Stomach smooth muscle (tissue), 2 donors: ENCODE results near the gene SOBP.
"Not testable (repeated sequence)": the region's sequence is repeated elsewhere in the genome, so short reads cannot be mapped to it uniquely, and the experiment has no call there.

Experiments
- H3K27ac ChIP-seq: one replicate; pipeline ENCODE4 v1.7.0; 2013; ENCODE audit warnings: mild to moderate bottlenecking, low read length, inconsistent platforms
- H3K27me3 ChIP-seq, 2 donors: one replicate each; pipeline ENCODE4 v1.7.0; 2013; ENCODE audit warnings: low read length in 2 of 2; ENCODE audit not compliant: insufficient read depth in 2 of 2, control insufficient read depth in 1 of 2
- H3K36me3 ChIP-seq, 2 donors: one replicate each; pipeline ENCODE4 v1.7.0; 2013; ENCODE audit warnings: low read length in 2 of 2; ENCODE audit not compliant: control insufficient read depth in 2 of 2, insufficient read depth in 2 of 2
- H3K4me1 ChIP-seq: one replicate; pipeline ENCODE4 v1.7.0; 2013; ENCODE audit warnings: low read length; ENCODE audit not compliant: control insufficient read depth, insufficient read depth
- H3K4me3 ChIP-seq, 2 donors: one replicate each; pipeline ENCODE4 v1.7.0; 2013; ENCODE audit warnings: low read length in 2 of 2
- H3K9ac ChIP-seq, 2 donors: one replicate each; pipeline ENCODE4 v1.7.0; 2013; ENCODE audit warnings: low read length in 2 of 2, mild to moderate bottlenecking in 1 of 2
- H3K9me3 ChIP-seq, 2 donors: one replicate each; pipeline ENCODE4 v1.7.0; 2013; ENCODE audit warnings: low read length in 2 of 2; ENCODE audit not compliant: control insufficient read depth in 2 of 2
- donor health status: healthy.
- donor health status: Pancreatic carcinoma.

SOBP gene

GRCh38 chr6:107539849-107540464 is 50.0 kb downstream of the SOBP start:
- Histone ChIP-seq H3K27ac (no peak overlapping the region), H3K4me1 (no peaks in the 10 kb centered on the region), H3K36me3 (no peaks in the 10 kb centered on the region), H3K9ac (no peak overlapping the region), H3K27me3 (no peaks in the 10 kb centered on the region), H3K4me3 (no peak overlapping the region), H3K9me3 (no peaks in the 10 kb centered on the region)

GRCh38 chr6:107540465-107540857 is 50.5 kb downstream of the SOBP start:
- Histone ChIP-seq H3K36me3 (no peaks in the 10 kb centered on the region), H3K27me3 (no peaks in the 10 kb centered on the region), H3K4me1 (no peaks in the 10 kb centered on the region), H3K9ac (no peak overlapping the region), H3K27ac (no peak overlapping the region), H3K9me3 (no peaks in the 10 kb centered on the region), H3K4me3 (no peak overlapping the region)

GRCh38 chr6:107542192-107542668 is 52.3 kb downstream of the SOBP start:
- Histone ChIP-seq H3K27me3 (no peaks in the 10 kb centered on the region), H3K4me1 (no peaks in the 10 kb centered on the region), H3K4me3 (no peak overlapping the region), H3K36me3 (no peaks in the 10 kb centered on the region), H3K9ac (no peak overlapping the region), H3K27ac (no peak overlapping the region), H3K9me3 (no peaks in the 10 kb centered on the region)

- Histone ChIP-seq H3K27me3 (no peaks in the 10 kb centered on the region), H3K9ac (no peak overlapping the region), H3K4me3 (no peak overlapping the region), H3K9me3 (no peaks in the 10 kb centered on the region), H3K27ac (no peak overlapping the region), H3K4me1 (no peaks in the 10 kb centered on the region), H3K36me3 (no peaks in the 10 kb centered on the region)
Measured at GRCh38 chr6:107543088-107543487, 53.2 kb downstream of the SOBP start.

- Histone ChIP-seq H3K9me3 (no peaks in the 10 kb centered on the region), H3K4me3 (no peak overlapping the region), H3K36me3 (no peaks in the 10 kb centered on the region), H3K4me1 (no peaks in the 10 kb centered on the region), H3K27ac (no peak overlapping the region), H3K27me3 (no peaks in the 10 kb centered on the region), H3K9ac (no peak overlapping the region)
Measured at GRCh38 chr6:107543567-107543966, 53.6 kb downstream of the SOBP start.

GRCh38 chr6:107545763-107546162 is 55.8 kb downstream of the SOBP start:
- no peaks in the 10 kb centered on the region for H3K9me3 ChIP-seq
- no peaks in the 10 kb centered on the region for H3K27me3 ChIP-seq
- H3K27ac ChIP-seq: no peak overlapping the region
- H3K36me3 ChIP-seq: peaks cover 0 to 3% of the 10 kb centered on the region in 2 donors
- H3K9ac ChIP-seq: no peak overlapping the region
- no peaks in the 10 kb centered on the region for H3K4me1 ChIP-seq
- no peak overlapping the region for H3K4me3 ChIP-seq

- H3K9ac ChIP-seq: no peak overlapping the region
- H3K4me1 ChIP-seq: no peaks in the 10 kb centered on the region
- no peak overlapping the region for H3K4me3 ChIP-seq
- no peaks in the 10 kb centered on the region for H3K9me3 ChIP-seq
- no peaks in the 10 kb centered on the region for H3K27me3 ChIP-seq
- H3K36me3 ChIP-seq: peaks cover 0 to 3% of the 10 kb centered on the region in 2 donors
- H3K27ac ChIP-seq: no peak overlapping the region
Measured at GRCh38 chr6:107546691-107547450, 57.0 kb downstream of the SOBP start.

- Histone ChIP-seq H3K9ac (no peak overlapping the region), H3K4me1 (no peaks in the 10 kb centered on the region), H3K27ac (no peak overlapping the region), H3K4me3 (no peak overlapping the region), H3K36me3 (peaks cover 0 to 4% of the 10 kb centered on the region in 2 donors), H3K27me3 (no peaks in the 10 kb centered on the region), H3K9me3 (no peaks in the 10 kb centered on the region)
Measured at GRCh38 chr6:107547451-107547840, 57.5 kb downstream of the SOBP start.

- Histone ChIP-seq H3K27me3 (no peaks in the 10 kb centered on the region), H3K27ac (no peak overlapping the region), H3K4me3 (no peak overlapping the region), H3K9ac (no peak overlapping the region), H3K4me1 (no peaks in the 10 kb centered on the region), H3K36me3 (peaks cover 0 to 4% of the 10 kb centered on the region in 2 donors), H3K9me3 (no peaks in the 10 kb centered on the region)
Measured at GRCh38 chr6:107550241-107550840, 60.4 kb downstream of the SOBP start.

- H3K4me3 ChIP-seq: no peak overlapping the region
Measured at GRCh38 chr6:107550906-107551305, 61.0 kb downstream of the SOBP start.

GRCh38 chr6:107553121-107553520 is 63.2 kb downstream of the SOBP start:
- not testable (repeated sequence) for H3K4me1 ChIP-seq, H3K36me3 ChIP-seq, H3K4me3 ChIP-seq, H3K27me3 ChIP-seq, H3K9ac ChIP-seq, H3K9me3 ChIP-seq, H3K27ac ChIP-seq

More at GRCh38 chr6:107550906-107551305, 61.0 kb downstream of the SOBP start:
- Histone ChIP-seq H3K9ac (no peak overlapping the region), H3K9me3 (no peaks in the 10 kb centered on the region), H3K27ac (no peak overlapping the region), H3K27me3 (no peaks in the 10 kb centered on the region), H3K4me1 (no peaks in the 10 kb centered on the region), H3K36me3 (peaks cover 0 to 4% of the 10 kb centered on the region in 2 donors)
